ENCODE results near the gene C1QTNF12. TPM values are rescaled to one million over a fixed set of nuclear protein-coding genes. Genes with fewer than 3 reads are reported as not detected.

C1QTNF12 gene, protein sequence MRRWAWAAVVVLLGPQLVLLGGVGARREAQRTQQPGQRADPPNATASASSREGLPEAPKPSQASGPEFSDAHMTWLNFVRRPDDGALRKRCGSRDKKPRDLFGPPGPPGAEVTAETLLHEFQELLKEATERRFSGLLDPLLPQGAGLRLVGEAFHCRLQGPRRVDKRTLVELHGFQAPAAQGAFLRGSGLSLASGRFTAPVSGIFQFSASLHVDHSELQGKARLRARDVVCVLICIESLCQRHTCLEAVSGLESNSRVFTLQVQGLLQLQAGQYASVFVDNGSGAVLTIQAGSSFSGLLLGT
- 10 to 100 TPM in 1 of 4 donors, 1 to 10 TPM in 3; 4.3 to 23.5 (median 7.1) TPM for total RNA-seq

DNA sequence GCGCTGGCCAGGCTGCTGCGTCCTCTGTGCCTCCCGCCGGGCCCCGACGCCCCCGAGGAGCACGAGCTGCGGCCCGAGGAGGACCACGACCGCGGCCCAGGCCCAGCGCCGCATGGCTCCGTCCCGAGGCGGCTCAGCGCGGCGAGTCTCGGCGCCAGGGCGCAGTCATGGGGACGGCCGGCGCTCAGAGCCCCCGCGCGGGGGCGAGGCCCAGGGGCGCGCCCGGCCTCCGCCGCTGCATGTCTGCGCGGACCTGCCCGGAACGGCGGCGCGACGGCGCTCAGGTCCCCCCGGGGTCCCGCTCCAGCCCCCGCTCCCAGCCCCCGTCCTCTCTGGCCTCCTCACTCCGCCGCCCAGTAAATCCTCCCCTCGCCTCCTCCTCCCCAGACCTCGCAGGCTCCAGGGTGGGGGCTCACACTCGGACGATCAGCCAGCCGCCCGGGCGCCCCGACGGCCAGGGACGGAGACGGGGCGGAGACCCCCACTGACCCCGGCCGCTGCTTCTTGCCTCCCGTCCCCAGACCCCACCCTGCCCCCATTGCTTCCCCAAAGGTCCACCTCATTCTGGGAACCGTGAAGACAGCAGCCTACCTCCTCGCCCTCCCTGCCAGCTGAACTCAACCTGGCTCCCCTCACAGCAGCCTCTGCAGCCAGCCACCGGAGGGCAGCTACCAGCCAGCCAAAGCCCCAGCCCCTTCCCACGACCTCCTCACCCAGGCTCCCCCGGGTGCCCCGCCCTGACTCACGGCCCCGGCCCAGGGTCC lies at the start of gene C1QTNF12:
Gene C1QTNF12 (minus strand): TSS at position 146 of the 764 bp plus-strand sequence. CDS start 32 bp downstream, at position 114.
- H3K4me1 ChIP-seq, result peaks cover 28% of the 10 kb centered on the region
- no peaks in the 10 kb centered on the region for H3K36me3 ChIP-seq
- peaks cover 30% of the 10 kb centered on the region for H3K27me3 ChIP-seq
- no peaks in the 10 kb centered on the region for H3K9me3 ChIP-seq
- no peak for TF ChIP-seq EP300 (IDR thresholded peaks at IDR 0.05)
- no peak for TF ChIP-seq POLR2A (IDR thresholded peaks at IDR 0.05)
- TF ChIP-seq, protein P1, sequence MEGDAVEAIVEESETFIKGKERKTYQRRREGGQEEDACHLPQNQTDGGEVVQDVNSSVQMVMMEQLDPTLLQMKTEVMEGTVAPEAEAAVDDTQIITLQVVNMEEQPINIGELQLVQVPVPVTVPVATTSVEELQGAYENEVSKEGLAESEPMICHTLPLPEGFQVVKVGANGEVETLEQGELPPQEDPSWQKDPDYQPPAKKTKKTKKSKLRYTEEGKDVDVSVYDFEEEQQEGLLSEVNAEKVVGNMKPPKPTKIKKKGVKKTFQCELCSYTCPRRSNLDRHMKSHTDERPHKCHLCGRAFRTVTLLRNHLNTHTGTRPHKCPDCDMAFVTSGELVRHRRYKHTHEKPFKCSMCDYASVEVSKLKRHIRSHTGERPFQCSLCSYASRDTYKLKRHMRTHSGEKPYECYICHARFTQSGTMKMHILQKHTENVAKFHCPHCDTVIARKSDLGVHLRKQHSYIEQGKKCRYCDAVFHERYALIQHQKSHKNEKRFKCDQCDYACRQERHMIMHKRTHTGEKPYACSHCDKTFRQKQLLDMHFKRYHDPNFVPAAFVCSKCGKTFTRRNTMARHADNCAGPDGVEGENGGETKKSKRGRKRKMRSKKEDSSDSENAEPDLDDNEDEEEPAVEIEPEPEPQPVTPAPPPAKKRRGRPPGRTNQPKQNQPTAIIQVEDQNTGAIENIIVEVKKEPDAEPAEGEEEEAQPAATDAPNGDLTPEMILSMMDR (IDR thresholded peaks at IDR 0.05), result no peak
- no peak for TF ChIP-seq POLR2AphosphoS5 (IDR thresholded peaks at IDR 0.05)
- 8% methylated on average over 17 of the region's 74 CpGs for WGBS
- H3K27ac ChIP-seq, result no peak within 1 kb of the TSS
- H3K4me3 ChIP-seq, result peak within 1 kb of the TSS; percentile 33
- DNase-seq (ENCODE audit: low spot score in 2 of 2), result peak in 1 of 2 donors; percentile 53

DNA sequence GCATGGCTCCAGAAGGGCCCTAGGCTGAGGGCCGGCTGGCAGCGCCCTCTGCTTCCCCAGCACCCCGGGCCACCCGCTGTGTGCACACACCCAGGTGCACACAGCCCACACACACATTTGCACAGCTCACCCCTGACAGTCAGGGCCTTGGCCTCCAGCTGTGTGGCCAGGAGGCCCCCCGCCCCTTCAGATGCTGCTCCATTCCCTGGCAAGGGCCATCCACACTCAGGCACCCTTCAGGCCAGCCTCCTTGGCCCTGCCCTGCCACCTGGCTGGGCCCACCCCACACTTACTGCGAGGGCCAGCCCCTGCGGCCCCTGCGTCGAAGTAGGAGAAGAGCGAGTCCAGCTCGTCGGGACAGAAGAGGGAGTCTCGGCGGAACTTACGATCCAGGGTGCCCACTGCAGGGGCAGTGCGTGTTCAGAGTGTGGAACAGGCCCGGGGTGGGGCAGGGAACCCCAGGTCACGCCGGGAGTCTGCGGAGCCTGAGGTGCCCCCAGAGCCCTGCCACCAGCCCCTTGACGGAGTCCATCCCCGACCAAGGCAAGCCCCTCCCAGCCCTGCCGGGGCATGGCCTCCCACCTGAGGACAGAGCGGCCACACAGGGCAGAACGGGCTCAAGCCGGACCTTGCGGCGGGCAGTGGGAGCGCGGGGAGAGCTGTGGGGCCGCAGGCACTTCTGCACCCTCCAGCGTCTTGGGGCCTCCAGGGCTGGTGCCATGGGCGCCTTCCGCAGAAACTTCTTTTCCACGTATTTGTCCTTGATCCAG lies 48.8 kb upstream of the C1QTNF12 start:
- Histone ChIP-seq H3K36me3 (peaks cover 60% of the 10 kb centered on the region), H3K27me3 (no peaks in the 10 kb centered on the region), H3K4me3 (no peak overlapping the region), H3K9me3 (no peaks in the 10 kb centered on the region), H3K4me1 (peaks cover 20% of the 10 kb centered on the region), H3K27ac (no peak overlapping the region)
- WGBS, result 97% methylated on average over 18 of the region's 35 CpGs
- TF ChIP-seq, protein P1 (IDR thresholded peaks at IDR 0.05), result no peak
- TF ChIP-seq POLR2A (IDR thresholded peaks at IDR 0.05) (no peak), POLR2AphosphoS5 (IDR thresholded peaks at IDR 0.05) (no peak), EP300 (IDR thresholded peaks at IDR 0.05) (no peak)
- no peak for DNase-seq (ENCODE audit: low spot score in 2 of 2)

DNA sequence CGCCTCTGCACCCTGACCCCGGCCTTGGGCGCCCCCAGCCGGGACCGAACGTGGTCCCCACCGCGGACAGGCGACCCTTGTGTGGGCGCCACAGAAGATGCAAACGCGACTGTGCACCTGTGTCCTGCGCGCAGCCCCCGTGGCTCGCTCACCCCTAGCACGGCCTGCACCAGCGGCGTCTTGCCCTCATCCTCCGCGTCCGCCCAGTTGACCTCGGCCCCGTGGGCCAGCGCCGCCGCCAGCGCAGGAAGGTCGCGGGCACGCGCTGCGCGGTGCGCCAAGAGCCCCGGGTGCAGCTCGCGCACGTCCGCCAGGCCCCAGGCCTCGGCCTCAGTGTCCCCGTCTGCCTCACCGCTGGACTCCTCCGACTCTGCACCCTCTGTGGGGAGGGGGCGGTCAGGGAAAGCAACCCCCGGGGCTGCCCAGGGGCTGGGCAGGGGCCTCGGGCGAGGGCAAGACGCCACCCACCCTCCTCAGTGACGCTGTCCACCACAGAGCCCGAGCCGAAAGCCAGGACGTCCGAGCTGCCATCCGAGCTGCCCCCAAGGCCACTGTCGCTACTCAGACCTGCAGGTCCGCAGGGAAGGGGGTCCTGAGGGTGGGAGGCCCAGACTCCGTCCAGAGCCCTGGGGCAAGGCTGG lies 47.8 kb upstream of the C1QTNF12 start:
- DNase-seq (ENCODE audit: low spot score in 2 of 2), result no peak
- H3K9me3 ChIP-seq, result no peaks in the 10 kb centered on the region
- 92% methylated on average over 10 of the region's 58 CpGs for WGBS

DNA sequence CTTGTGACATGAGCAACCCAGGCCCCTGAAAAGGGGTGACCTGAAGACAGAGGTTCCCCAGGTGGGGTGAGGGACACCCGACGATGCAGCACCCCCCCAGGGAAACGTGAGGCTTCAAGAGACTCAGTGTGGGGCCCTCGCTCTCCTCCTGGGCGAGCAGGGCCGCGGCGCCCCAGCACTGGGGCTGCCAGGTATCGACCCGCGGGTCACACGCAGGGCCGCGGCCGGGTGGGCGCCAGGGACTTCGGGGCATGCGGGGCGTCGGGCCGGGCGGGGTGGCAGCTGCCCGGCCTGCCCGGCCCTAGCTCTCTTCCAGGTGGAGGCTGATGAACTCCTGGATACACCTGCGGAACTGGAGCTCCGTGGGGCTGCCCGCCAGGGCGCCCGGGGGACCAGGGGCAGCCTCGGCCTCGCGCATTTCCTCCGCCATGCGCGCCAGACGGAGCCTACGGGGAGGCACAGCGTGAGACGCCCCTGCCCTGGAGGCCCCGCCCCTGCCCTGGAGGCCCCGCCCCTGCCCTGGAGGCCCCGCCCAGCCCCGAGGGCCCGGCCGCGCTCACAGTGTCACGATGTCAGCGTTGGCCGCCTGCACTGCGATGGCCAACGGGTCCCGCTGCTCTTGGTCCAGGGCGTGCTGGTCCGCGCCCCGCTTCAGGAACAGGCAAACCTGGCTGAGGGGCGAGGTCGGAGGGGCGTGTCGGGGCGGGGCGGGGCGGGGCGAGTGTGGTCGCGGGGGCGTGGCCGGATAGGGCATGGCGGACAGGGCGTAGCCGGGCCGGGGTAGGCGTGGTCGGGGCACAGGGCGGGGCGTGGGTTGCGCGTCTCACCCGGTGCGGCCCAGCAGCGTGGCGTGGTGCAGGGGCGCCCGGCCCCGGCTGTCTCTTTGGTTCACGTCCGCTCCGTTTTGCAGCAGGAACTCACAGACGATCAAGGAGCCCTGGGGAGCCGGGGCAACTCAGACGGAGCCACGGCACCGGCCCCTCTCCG lies 47.0 kb upstream of the C1QTNF12 start:
- TF ChIP-seq, protein P1 (IDR thresholded peaks at IDR 0.05), result no peak
- no peak for TF ChIP-seq POLR2A (IDR thresholded peaks at IDR 0.05)
- TF ChIP-seq POLR2AphosphoS5 (IDR thresholded peaks at IDR 0.05), result no peak
- no peak for TF ChIP-seq EP300 (IDR thresholded peaks at IDR 0.05)

More for the DNA sequence above, 47.8 kb upstream of the C1QTNF12 start:
- H3K4me3 ChIP-seq, result no peak overlapping the region
- H3K27me3 ChIP-seq, result no peaks in the 10 kb centered on the region
- H3K27ac ChIP-seq, result no peak overlapping the region
- H3K36me3 ChIP-seq, result peaks cover 51% of the 10 kb centered on the region
- TF ChIP-seq POLR2AphosphoS5 (IDR thresholded peaks at IDR 0.05) (no peak), POLR2A (IDR thresholded peaks at IDR 0.05) (no peak), EP300 (IDR thresholded peaks at IDR 0.05) (no peak)
- TF ChIP-seq, protein P1 (IDR thresholded peaks at IDR 0.05), result no peak
- H3K4me1 ChIP-seq, result peaks cover 21% of the 10 kb centered on the region

More for the DNA sequence above, 47.0 kb upstream of the C1QTNF12 start:
- Histone ChIP-seq H3K27ac (no peak overlapping the region), H3K27me3 (no peaks in the 10 kb centered on the region), H3K4me3 (no peak overlapping the region), H3K36me3 (peaks cover 45% of the 10 kb centered on the region), H3K4me1 (peaks cover 21% of the 10 kb centered on the region), H3K9me3 (no peaks in the 10 kb centered on the region)
- no peak for DNase-seq (ENCODE audit: low spot score in 2 of 2)
- WGBS, result 60% methylated on average over 2 of the region's 94 CpGs

Data from suprapubic skin (tissue), 4 donors.